DND-41 (cell line): ENCODE data around the gene CDH23.

Experiments used
- CTCF ChIP-seq: IDR thresholded peaks from 2 replicates; pipeline ENCODE4 v1.5.1; 2012; ENCODE audit warnings: borderline replicate concordance, low read length, moderate library complexity, mild to moderate bottlenecking; ENCODE audit not compliant: poor library complexity, severe bottlenecking; ENCODE audit errors: extremely low read depth
- EZH2 ChIP-seq: IDR thresholded peaks from 3 replicates; pipeline ENCODE4 v1.6.1; 2012; ENCODE audit warnings: borderline replicate concordance, low read depth, mild to moderate bottlenecking, moderate library complexity, low read length, inconsistent platforms; ENCODE audit not compliant: severe bottlenecking

GRCh38 chr10:71349406-71349805, 47.3 kb upstream of the CDH23 start:
- TF ChIP-seq CTCF (no peak), EZH2 (no peak)
